RWPE2 (cell line): Measurements from ENCODE around the gene TRAK1.
A peak's percentile ranks its signal among the peaks of the same experiment; 100 is the strongest.

ENCODE experiments used
- ATAC-seq: fragments of 200-7000 bp; cut with Tn5 transposase; 3 replicates; pipeline ENCODE4 v1.9.1; 2021; ENCODE audit warnings: low read depth
- DNase-seq: peaks from one replicate; pipeline ENCODE4 v3.0.0-alpha.2; 2020; ENCODE audit warnings: low spot score
- H3K27ac ChIP-seq: fragments of 450-650 bp; 2 replicates; pipeline ENCODE4 v1.5.1; 2017; ENCODE audit warnings: mild to moderate bottlenecking; ENCODE audit not compliant: poor library complexity, severe bottlenecking
- H3K27me3 ChIP-seq: fragments of 250-450 bp; sonication (Bioruptor Pico); 2 replicates; pipeline ENCODE4 v1.5.1; 2021; ENCODE audit warnings: mild to moderate bottlenecking, moderate library complexity; ENCODE audit not compliant: insufficient read depth, poor library complexity, severe bottlenecking
- H3K36me3 ChIP-seq: fragments of 250-450 bp; sonication (Bioruptor Pico); 2 replicates; pipeline ENCODE4 v1.5.1; 2020; ENCODE audit warnings: low read depth, mild to moderate bottlenecking, moderate library complexity
- H3K4me1 ChIP-seq: fragments of 250-450 bp; sonication (Bioruptor Pico); 2 replicates; pipeline ENCODE4 v1.5.1; 2021; ENCODE audit warnings: mild to moderate bottlenecking, moderate library complexity; ENCODE audit not compliant: insufficient read depth, poor library complexity, severe bottlenecking
- H3K4me3 ChIP-seq: fragments of 250-450 bp; sonication (Bioruptor Pico); 2 replicates; pipeline ENCODE4 v1.5.1; 2021; ENCODE audit warnings: mild to moderate bottlenecking, moderate library complexity; ENCODE audit not compliant: severe bottlenecking
- H3K9me3 ChIP-seq: fragments of 250-450 bp; sonication (Bioruptor Pico); 2 replicates; pipeline ENCODE4 v1.5.1; 2021; ENCODE audit warnings: mild to moderate bottlenecking, moderate library complexity; ENCODE audit not compliant: severe bottlenecking
- CTCF ChIP-seq: fragments of 450-650 bp; IDR thresholded peaks from one replicate; pipeline ENCODE4 v1.5.1; 2017; ENCODE audit warnings: mild to moderate bottlenecking, moderate library complexity; ENCODE audit not compliant: poor library complexity, severe bottlenecking

The TRAK1 gene

GRCh38 chr3:42128526-42128925 is 37.4 kb downstream of the TRAK1 start:
- DNase-seq (no peak), ATAC-seq (no peak)
- Histone ChIP-seq H3K4me1 (peaks cover 27% of the 10 kb centered on the region), H3K9me3 (no peaks in the 10 kb centered on the region), H3K4me3 (no peak overlapping the region), H3K27ac (peak overlapping the region; percentile 36), H3K27me3 (no peaks in the 10 kb centered on the region), H3K36me3 (peaks cover 11% of the 10 kb centered on the region; the same call in 1 of the 2 replicates)
- TF ChIP-seq CTCF = no peak

- Histone ChIP-seq H3K27me3 (no peaks in the 10 kb centered on the region), H3K4me1 (peaks cover 23% of the 10 kb centered on the region), H3K9me3 (no peaks in the 10 kb centered on the region), H3K27ac (peak overlapping the region; percentile 36), H3K4me3 (no peak overlapping the region), H3K36me3 (peaks cover 11% of the 10 kb centered on the region; the same call in 1 of the 2 replicates)
- DNase-seq (no peak), ATAC-seq (peak; percentile 98)
- no peak for TF ChIP-seq CTCF
These were observed 38.1 kb downstream of the TRAK1 start for GRCh38 chr3:42129014-42129953.

GRCh38 chr3:42130007-42130328 is 38.8 kb downstream of the TRAK1 start:
- H3K4me1 ChIP-seq = peaks cover 26% of the 10 kb centered on the region
- TF ChIP-seq CTCF = no peak
- ATAC-seq (no peak), DNase-seq (no peak)
- H3K4me3 ChIP-seq = no peak overlapping the region
- peaks cover 11% of the 10 kb centered on the region; the same call in 1 of the 2 replicates for H3K36me3 ChIP-seq
- no peaks in the 10 kb centered on the region for H3K9me3 ChIP-seq
- peak overlapping the region; percentile 36 for H3K27ac ChIP-seq
- no peaks in the 10 kb centered on the region for H3K27me3 ChIP-seq

GRCh38 chr3:42130329-42131070 is 39.3 kb downstream of the TRAK1 start:
- ATAC-seq (peak; percentile 29; the same call in 2 of the 3 replicates), DNase-seq (no peak)
- peaks cover 8% of the 10 kb centered on the region; the same call in 1 of the 2 replicates for H3K36me3 ChIP-seq
- H3K4me1 ChIP-seq = peaks cover 29% of the 10 kb centered on the region
- H3K27me3 ChIP-seq = no peaks in the 10 kb centered on the region
- peak overlapping the region; percentile 36 for H3K27ac ChIP-seq
- H3K9me3 ChIP-seq = no peaks in the 10 kb centered on the region
- TF ChIP-seq CTCF = no peak
- H3K4me3 ChIP-seq = no peak overlapping the region
